ENCODE data around the gene ARL15. TPM values are rescaled to one million over a fixed set of nuclear protein-coding genes. Genes with fewer than 3 reads are reported as not detected.
"Not testable (repeated sequence)": the region's sequence is repeated elsewhere in the genome, so short reads cannot be mapped to it uniquely, and the experiment has no call there.

The ARL15 gene
- total RNA-seq, 3 donors from 2014 or later: 29.0 to 65.0 (median 42.9) TPM

DNA sequence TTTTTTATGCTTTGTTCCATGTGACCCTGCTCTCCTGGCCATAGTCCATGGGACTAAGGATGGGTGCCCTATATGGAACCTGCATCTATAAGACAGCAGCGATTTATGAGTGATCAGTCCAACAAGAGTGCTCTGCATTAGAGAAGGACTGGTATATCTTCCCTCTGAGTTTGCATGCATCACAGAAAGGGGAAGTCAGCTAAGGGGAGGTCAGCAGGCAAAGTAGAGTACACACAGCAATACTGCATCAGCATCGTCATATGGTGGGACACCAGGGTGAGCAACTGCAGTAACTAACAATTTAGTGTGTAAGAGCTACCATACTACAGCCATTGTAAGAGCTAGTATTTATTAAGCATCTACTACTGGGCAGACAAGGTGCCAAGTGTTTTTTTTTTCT lies 438.6 kb downstream of the ARL15 start:
- Histone ChIP-seq H3K4me1 (no peaks in the 10 kb centered on the region), H3K27ac (no peak overlapping the region), H3K9me3 (no peaks in the 10 kb centered on the region), H3K4me3 (no peak overlapping the region), H3K27me3 (no peaks in the 10 kb centered on the region), H3K36me3 (no peaks in the 10 kb centered on the region)
- no peak for TF ChIP-seq POLR2A (IDR thresholded peaks at IDR 0.05)
- no peak for TF ChIP-seq POLR2AphosphoS5 (IDR thresholded peaks at IDR 0.05)
- TF ChIP-seq CTCF (IDR thresholded peaks at IDR 0.05): no peak
- intact Hi-C loops (cut with DNase I; ENCODE audit: low total_unique reads): no loop called here
- DNase-seq (ENCODE audit: low spot score in 2 of 2): no peak

- Histone ChIP-seq H3K9me3 (no peaks in the 10 kb centered on the region), H3K4me3 (no peak overlapping the region), H3K36me3 (no peaks in the 10 kb centered on the region), H3K27me3 (no peaks in the 10 kb centered on the region), H3K4me1 (no peaks in the 10 kb centered on the region), H3K27ac (no peak overlapping the region)
- intact Hi-C loops (cut with DNase I; ENCODE audit: low total_unique reads): no loop called here
- no peak for DNase-seq (ENCODE audit: low spot score in 2 of 2)
- TF ChIP-seq POLR2AphosphoS5 (IDR thresholded peaks at IDR 0.05) (no peak), POLR2A (IDR thresholded peaks at IDR 0.05) (no peak), CTCF (IDR thresholded peaks at IDR 0.05) (no peak)
Measured at GRCh38 chr5:53871050-53871449, 439.3 kb downstream of the ARL15 start.

GRCh38 chr5:53858700-53859456 lies 451.5 kb downstream of the ARL15 start:
- intact Hi-C loops (cut with DNase I; ENCODE audit: low total_unique reads): no loop called here
- Histone ChIP-seq H3K36me3 (no peaks in the 10 kb centered on the region), H3K4me1 (no peaks in the 10 kb centered on the region), H3K9me3 (peaks cover 7 to 10% of the 10 kb centered on the region in 2 donors), H3K27ac (no peak overlapping the region), H3K27me3 (no peaks in the 10 kb centered on the region), H3K4me3 (no peak overlapping the region)
- DNase-seq (ENCODE audit: low spot score in 2 of 2): no peak
- no peak for TF ChIP-seq CTCF (IDR thresholded peaks at IDR 0.05)
- no peak for TF ChIP-seq POLR2AphosphoS5 (IDR thresholded peaks at IDR 0.05)
- TF ChIP-seq POLR2A (IDR thresholded peaks at IDR 0.05): no peak

DNA sequence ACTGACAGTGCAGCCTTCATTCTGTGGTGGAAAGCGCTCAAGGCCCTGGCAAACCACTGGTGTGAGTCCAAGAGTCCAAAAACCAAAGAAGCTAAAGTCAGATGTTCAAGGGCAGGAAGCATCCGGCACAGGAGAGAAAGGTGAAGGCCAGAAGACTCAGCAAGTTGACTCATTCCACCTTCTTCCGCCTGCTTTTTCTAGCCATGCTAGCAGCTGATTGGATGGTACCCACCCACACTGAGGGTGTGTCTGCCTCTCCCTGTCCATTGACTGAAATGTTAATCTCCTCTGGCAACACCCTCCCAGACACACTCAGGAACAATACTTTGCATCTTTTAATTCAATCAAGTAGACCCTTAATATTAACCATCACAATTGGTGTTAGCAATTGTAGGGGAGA lies 453.9 kb downstream of the ARL15 start:
- no peaks in the 10 kb centered on the region for H3K27me3 ChIP-seq
- TF ChIP-seq POLR2AphosphoS5 (IDR thresholded peaks at IDR 0.05): no peak
- H3K36me3 ChIP-seq: no peaks in the 10 kb centered on the region
- H3K27ac ChIP-seq: no peak overlapping the region
- DNase-seq (ENCODE audit: low spot score in 2 of 2): no peak
- H3K9me3 ChIP-seq: peaks cover 10 to 15% of the 10 kb centered on the region in 2 donors
- H3K4me1 ChIP-seq: no peaks in the 10 kb centered on the region
- intact Hi-C loops (cut with DNase I; ENCODE audit: low total_unique reads): no loop called here
- no peak overlapping the region for H3K4me3 ChIP-seq

DNA sequence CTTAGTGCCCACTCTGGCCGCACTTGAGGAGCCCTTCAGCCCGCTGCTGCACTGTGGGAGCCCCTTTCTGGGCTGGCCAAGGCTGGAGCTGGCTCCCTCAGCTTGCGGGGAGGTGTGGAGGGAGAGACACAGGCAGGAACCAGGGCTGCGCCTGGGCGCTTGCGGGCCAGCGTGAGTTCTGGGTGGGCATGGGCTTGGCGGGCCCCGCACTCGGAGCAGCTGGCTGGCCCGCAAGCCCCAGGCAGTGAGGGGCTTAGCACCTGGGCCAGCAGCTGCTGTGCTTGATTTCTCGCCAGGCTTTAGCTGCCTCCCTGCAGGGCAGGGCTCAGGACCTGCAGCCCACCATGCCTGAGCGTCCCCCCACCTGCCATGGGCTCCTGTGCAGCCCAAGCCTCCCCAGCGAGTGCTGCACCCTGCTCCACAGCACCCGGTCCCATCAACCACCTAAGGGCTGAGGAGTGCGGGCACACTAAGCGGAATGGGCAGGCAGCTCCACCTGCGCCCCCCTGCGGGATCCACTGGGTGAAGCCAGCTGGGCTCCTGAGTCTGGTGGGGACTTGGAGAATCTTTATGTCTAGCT lies 473.4 kb downstream of the ARL15 start:
- intact Hi-C loops (cut with DNase I; ENCODE audit: low total_unique reads); H3K9me3 ChIP-seq; H3K4me1 ChIP-seq; H3K27ac ChIP-seq; H3K27me3 ChIP-seq; H3K4me3 ChIP-seq; H3K36me3 ChIP-seq; DNase-seq (ENCODE audit: low spot score in 2 of 2): not testable (repeated sequence)

DNA sequence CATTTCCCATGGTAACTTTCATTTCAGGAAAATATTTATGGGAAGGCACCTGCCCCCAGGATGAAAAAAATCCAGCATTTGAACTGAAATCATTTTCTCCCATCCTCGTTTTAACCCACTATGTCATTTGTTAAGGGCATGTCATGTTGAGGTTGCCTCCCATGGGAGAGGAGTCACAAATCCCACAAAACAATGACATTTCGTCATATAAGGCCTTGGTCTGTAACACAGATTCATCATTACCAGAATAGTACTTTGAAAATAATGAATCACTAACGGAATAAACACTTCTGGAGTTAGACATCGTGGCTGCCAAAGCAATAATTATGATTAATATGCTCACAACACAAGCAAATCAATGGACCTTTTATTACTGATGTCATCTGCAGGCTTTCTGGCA lies 475.9 kb downstream of the ARL15 start:
- Histone ChIP-seq H3K9me3 (peaks cover 4% of the 10 kb centered on the region in 2 donors), H3K36me3 (no peaks in the 10 kb centered on the region), H3K27ac (no peak overlapping the region), H3K4me3 (no peak overlapping the region), H3K27me3 (no peaks in the 10 kb centered on the region), H3K4me1 (no peaks in the 10 kb centered on the region)
- intact Hi-C loops (cut with DNase I; ENCODE audit: low total_unique reads): no loop called here
- no peak for DNase-seq (ENCODE audit: low spot score in 2 of 2)
- TF ChIP-seq POLR2A (IDR thresholded peaks at IDR 0.05) (no peak), CTCF (IDR thresholded peaks at IDR 0.05) (no peak)

Data from breast epithelium (tissue), 4 donors.